Astrocyte of the hippocampus (primary cell): ENCODE measurements around the gene LMF2.
"Not testable (repeated sequence)": the region's sequence is repeated elsewhere in the genome, so short reads cannot be mapped to it uniquely, and the experiment has no call there.

Experiments
- DNase-seq: peaks from one replicate; pipeline ENCODE4 v3.0.0; 2011; ENCODE audit warnings: low read depth, low spot score

Gene LMF2

GRCh38 chr22:50507421-50507990 is at the start of gene LMF2:
Gene LMF2 (minus strand): TSS chr22:50507702. CDS start chr22:50507675, 27 bp downstream.
- DNase-seq = no peak

GRCh38 chr22:50556703-50557102 is 49.2 kb upstream of the LMF2 start:
- DNase-seq = no peak

- DNase-seq = no peak
Measured at GRCh38 chr22:50553310-50553709, 45.8 kb upstream of the LMF2 start.

GRCh38 chr22:50551160-50551752 is 43.8 kb upstream of the LMF2 start:
- DNase-seq = no peak

GRCh38 chr22:50550395-50550794 is 42.9 kb upstream of the LMF2 start:
- no peak for DNase-seq

- DNase-seq = no peak
Measured at GRCh38 chr22:50548921-50549790, 41.7 kb upstream of the LMF2 start.

DNA sequence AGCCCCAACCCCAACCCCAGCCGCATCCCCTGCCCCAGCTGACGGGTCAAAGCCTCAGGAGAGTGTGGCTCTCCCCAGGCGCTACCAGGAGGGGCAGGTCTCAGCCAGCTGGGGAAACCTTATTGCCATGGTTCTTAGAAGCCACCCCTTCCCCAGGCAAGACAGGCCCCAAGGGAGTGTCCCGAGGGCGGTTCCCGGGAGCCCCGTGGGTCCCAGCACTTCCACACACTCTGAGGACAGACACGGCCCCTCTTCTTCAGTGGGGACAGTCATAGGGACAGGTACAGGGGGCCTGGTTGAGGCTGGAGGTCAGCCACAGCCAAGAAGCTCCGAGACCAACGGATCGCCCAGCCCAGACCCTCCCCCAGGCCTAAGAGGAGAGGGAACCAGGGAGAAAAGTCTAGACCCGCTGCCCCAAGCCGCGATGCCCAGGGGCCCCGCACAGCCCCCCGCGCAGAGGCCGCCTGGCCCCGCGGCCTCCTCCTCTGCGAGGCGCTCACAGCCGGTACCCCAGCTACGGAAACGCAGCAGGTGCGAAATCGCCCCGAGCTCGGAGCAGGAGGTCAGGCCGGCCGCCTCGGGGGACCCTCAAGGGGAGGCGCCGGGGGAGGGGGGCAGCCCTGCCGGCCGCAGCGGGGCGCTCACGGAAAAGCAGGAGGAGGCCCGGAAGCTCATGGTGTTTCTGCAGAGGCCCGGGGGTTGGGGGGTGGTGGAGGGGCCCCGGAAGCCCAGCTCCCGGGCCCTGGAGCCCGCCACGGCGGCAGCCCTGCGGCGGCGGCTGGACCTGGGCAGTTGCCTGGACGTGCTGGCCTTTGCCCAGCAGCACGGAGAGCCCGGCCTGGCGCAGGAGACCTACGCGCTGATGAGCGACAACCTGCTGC is 40.8 kb upstream of the LMF2 start:
- DNase-seq = no peak

GRCh38 chr22:50547263-50547985 is 39.9 kb upstream of the LMF2 start:
- DNase-seq = no peak

GRCh38 chr22:50546326-50547262 is 39.1 kb upstream of the LMF2 start:
- no peak for DNase-seq

DNA sequence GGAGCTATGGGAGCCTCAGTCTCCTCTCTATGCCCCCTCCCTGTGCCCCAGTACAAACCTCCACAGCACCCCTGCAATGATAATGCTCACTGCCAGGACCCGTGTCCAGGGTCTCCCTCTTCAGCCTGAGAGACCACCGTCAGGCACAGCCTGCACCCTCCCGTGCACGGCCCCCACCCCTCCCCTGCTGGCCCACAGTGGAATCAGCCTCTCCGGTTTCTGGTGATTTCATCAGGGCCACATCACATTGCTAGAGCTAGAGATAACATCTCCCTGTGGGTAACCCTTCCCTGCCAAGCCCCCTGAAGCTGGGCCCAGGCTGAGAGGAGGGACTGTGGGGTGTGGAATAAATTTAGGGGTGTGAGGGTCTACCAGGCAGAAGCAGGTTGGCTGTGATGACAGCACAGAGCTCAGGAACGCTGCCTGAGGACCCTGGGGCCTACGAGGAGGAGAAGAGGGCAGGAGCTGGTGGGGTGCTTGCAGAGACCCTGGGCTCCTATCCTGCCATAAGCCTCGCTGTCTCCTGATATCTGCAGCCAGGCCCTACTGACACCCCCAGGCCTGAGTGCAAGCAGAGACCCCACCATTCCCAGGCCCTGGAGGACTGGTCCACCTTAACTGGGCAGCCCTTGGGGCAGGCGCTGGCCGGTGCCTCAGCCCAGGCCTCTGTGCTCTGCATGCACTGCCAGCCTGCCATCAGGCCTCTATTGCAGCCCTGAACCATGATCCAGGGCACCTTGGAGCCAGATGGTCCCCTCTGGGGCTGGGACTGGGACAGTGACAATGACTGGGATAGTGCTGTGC is 38.2 kb upstream of the LMF2 start, which contains the start of gene KLHDC7B:
Gene KLHDC7B, plus strand, starts transcription at position 378 of the 804 bp plus-strand sequence. Its CDS starts 345 bp downstream, at position 723.
- DNase-seq = no peak

- no peak for DNase-seq
Measured at GRCh38 chr22:50544746-50545253, 37.3 kb upstream of the LMF2 start.

- peak; percentile 77 for DNase-seq
Measured at GRCh38 chr22:50544078-50544745, 36.7 kb upstream of the LMF2 start.

GRCh38 chr22:50542416-50542927 is 35.0 kb upstream of the LMF2 start:
- DNase-seq = no peak

GRCh38 chr22:50541667-50542026 is 34.1 kb upstream of the LMF2 start:
- not testable (repeated sequence) for DNase-seq

- DNase-seq = no peak
Measured at GRCh38 chr22:50540381-50540780, 32.9 kb upstream of the LMF2 start.

DNA sequence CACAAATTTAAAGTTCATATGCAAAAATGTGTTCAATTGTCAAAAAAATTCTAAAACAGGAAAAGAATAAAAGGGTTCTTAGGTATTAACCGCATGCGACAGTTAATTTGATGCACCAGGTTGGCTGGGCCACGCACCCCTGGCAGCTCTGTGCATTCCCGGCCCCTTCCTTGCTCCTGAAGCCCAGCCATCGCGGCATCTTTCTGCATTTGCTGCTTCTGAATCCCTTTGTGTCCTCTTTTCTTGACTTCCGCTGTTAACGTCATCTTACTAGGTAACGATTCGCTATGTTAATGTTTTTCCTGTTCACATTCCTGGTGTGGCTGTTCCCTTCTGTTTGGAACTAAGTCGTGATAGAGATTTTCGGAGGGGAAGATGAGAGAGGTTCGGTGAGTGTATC is 30.3 kb upstream of the LMF2 start:
- no peak for DNase-seq

GRCh38 chr22:50536226-50536625 is 28.7 kb upstream of the LMF2 start:
- DNase-seq = no peak

- no peak for DNase-seq
Measured at GRCh38 chr22:50535113-50535512, 27.6 kb upstream of the LMF2 start.
